DMS 273 (cell line): ENCODE results near the gene BMP5.

Source experiments
- DNase-seq: peaks from one replicate; lab custom pipeline; 2025; ENCODE audit not compliant: unreplicated experiment; lab: John Stamatoyannopoulos, UW

Gene BMP5

GRCh38 chr6:55818482-55818881, 56.9 kb downstream of the BMP5 start:
- DNase-seq: no peak

DNA sequence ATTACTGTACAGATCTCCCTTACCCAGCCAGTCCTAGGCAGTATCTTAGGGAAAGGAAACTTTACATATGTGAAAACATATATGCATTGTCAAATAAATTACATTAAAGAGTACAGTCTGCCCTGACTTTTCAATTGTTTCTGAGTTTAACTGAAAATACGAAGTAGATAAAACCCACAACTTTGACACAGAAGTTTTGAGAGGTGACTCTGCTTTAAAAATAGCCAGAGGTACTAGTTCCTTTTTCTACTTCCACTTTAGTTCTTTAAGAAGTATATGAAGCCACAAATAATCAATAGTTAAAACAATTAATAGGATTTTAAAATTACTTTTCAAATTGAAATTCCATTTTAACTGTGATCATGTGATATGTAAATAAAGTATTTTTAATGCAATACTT, 62.9 kb downstream of the BMP5 start:
- no peak for DNase-seq

DNA sequence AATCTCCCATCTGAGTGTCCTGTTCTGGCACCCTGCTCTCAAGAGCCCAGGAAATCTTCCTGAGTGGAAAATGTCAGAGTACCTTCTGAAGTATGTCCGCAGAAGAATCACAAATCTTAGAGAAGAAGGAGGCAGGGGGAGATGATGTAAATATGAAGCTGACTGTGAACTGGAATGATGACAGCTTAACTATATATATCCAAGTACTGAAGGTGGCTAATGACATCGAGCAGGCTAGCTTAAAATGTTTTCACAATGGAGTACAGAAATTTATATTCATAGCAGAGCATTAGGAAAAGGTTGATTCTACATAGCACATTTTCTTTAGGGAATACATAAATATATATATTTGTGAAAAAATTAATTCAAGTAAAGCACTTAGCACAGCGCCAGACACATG, 64.3 kb downstream of the BMP5 start:
- no peak for DNase-seq

- DNase-seq: no peak
Observed at GRCh38 chr6:55802259-55802658, 73.1 kb downstream of the BMP5 start.

GRCh38 chr6:55798571-55798970, 76.8 kb downstream of the BMP5 start:
- DNase-seq: no peak

DNA sequence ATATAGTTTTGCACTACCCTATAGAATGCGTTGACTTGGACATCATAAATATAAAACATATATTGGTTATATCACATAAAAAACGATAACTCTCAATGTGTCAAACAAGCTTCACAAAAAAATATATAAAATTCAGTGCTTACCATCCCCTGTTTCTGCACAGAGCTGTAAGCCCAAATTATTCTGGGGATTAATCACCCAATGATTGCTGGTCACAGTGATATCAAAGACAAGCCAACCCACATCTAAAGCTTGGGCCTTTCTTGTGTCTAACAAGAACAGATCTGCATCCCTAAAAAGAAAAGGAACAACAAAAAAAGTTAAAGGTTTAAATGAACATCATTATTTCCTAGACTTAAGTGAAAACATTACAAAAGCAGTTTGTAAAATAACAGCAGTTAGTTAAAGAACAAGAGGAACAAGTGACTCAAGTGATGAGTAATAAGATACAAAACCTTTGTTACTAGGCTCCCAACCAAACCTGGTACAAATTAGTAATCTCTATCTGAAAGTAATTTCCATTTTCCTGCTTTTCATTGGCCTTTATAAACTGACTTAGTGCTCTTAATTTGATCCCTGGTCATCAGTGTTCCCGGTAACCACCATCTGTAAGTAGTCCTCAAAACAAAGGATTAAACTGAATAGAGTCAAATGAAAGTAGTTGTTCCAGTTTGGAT, 81.1 kb downstream of the BMP5 start:
- no peak for DNase-seq

DNA sequence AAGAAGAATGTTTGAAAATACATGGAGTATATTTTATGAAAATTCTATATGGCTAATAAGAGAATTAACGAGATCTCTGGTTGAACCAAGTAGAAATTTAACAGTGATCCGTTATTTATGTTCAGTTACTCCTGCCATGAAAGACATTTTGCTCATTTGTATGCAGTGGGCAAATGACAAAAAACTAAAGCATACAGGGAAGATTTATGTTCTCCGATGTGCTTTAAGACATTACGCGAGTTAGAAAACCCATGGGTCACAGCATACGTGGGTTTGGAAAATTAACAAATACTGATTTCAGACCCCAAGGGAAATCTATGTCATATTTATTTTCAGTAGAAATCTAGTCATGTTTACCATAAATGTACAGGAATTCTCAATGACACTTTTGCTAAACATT, 90.1 kb downstream of the BMP5 start:
- no peak for DNase-seq

- DNase-seq: no peak
Observed at GRCh38 chr6:55782275-55782674, 93.1 kb downstream of the BMP5 start.

DNA sequence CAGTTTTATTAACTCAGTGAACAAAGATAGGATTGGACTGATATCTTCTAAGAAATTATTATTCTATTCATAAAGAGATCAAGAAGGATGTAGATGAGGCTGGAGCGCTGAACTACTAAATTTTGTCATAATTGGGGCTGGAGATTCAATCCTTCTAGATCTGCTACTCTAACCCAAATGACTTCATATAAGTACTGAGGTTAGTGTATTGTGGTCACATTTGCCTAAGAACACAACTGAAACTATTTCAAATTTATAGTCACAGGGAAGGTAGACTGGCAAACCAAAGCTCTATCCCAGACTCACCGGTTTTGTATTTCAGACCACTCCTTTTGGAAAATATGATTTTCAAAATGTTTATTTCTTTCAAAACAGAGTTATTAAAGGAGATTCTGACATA, 96.7 kb downstream of the BMP5 start:
- no peak for DNase-seq

GRCh38 chr6:55777469-55777868, 97.9 kb downstream of the BMP5 start:
- no peak for DNase-seq

GRCh38 chr6:55776113-55776512, 99.3 kb downstream of the BMP5 start:
- no peak for DNase-seq

DNA sequence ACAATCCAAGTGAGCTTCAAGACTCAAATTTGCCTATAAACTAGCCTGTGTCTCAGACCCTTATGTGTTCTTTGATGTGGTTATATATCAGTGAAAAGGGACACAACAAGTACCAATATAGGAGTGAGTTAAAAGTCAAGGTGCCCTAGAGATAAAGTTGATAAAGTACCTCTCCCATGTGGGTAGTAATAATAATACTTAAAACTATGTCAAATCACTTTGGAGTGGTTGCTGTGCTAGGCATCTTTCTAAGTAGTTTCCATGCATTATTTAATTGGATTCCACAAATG, 100.4 kb downstream of the BMP5 start:
- no peak for DNase-seq

DNA sequence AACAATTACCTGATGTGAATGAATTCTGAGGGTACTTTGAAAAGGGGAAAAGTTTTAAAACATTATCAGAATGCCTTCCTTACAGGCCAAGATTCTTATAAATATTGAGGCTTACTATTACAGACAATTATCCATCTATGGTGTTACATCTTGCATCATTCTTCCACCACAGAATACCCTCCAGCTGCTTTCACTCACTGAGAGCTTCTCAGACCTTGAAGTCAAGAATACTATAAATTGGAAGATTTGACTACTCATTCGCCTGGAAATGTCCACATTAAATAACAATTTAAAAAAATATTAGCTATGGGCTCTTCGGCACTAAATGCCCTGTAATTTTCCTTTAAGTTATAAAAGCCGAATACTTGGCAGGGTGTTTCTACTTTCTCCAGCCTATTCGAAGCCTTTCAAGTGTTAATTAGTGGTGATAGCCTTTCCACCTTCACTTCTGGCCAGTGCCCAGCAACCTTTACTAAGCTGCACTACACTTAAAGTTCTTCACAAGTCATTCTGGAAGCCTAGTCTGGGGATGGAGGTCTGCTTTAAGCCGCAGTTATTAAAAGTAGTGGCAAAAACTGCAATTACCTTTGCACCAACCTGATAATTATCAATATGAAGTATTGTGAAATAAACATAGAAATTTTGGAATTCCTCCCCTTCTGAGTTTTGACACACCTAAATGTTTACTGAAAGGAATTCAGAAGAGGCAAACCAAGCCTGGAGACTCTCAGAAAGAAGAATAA, 100.9 kb downstream of the BMP5 start:
- DNase-seq: no peak

- no peak for DNase-seq
Observed at GRCh38 chr6:55773620-55774216, 101.7 kb downstream of the BMP5 start.

DNA sequence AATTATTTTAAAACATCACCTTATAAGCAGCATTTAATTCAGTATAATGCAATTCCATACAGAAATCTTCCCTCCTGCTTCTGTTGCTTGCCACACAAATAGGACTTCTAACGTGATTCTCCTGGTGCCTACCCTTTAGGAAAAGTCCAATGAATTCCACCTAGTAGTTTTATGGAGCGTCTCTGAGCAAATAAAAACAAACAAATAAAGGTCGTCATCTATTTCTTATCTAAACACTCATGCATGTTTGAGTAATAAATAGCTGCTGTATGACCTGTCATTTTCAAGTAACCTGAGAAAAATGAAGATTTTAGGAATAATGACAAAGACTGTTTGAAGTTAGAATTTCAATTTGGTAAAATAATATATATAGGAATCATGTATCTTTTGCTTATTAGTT, 102.7 kb downstream of the BMP5 start:
- DNase-seq: no peak

GRCh38 chr6:55759536-55759935, 115.9 kb downstream of the BMP5 start:
- DNase-seq: no peak

- DNase-seq: no peak
Observed at GRCh38 chr6:55758156-55758937, 117.0 kb downstream of the BMP5 start.

GRCh38 chr6:55756531-55757031, 118.8 kb downstream of the BMP5 start:
- DNase-seq: no peak

- DNase-seq: no peak
Observed at GRCh38 chr6:55748880-55749279, 126.5 kb downstream of the BMP5 start.

DNA sequence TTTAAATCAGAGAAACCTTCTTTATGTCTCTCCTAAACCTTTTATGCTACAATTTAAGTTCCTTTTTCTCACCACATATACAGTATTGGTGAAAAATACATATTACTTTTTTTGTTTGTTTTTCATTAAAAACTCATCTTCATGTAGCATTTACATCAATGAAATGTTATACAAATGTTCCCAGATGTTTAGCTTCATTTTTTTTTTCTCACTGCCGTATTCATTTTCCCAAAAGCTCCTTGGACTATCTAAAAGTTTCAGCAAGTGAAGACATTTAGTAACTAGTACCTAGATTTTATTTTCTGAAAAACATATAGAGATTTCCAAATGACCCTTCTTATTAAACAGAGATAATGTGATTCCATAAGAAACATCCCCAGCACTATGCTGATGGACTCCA, 128.9 kb downstream of the BMP5 start:
- DNase-seq: no peak

- DNase-seq: no peak
Observed at GRCh38 chr6:55734256-55734655, 141.1 kb downstream of the BMP5 start.

DNA sequence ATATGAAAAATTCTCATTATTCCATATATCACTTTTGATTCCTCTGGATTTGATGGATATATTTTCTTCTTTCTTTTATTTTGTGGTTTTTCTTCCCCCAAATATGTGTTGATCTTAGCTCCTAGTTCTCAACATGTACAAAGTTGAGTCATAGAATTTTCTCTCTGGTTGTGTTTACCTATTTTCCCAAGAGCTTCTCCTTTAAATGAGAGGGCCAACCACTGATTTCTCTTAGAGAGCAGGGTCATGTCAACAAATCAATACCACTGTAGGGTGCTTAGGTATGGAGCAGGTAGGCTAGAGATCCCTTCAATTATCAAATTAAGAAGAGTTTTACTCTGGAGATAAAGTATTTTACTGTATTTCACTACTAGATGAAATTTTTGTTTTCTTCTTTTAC, 145.7 kb downstream of the BMP5 start:
- no peak for DNase-seq
